HepG2 (cell line): ENCODE measurements around the gene SPEM2. TPM values are rescaled to one million over a fixed set of nuclear protein-coding genes. Genes with fewer than 3 reads are reported as not detected.

Experiments
- ATF7-NPFF ChIP-seq: sonication (generic); formaldehyde crosslinking; IDR thresholded peaks from 2 replicates; pipeline ENCODE4 v1.8.1; 2023; ENCODE audit warnings: mild to moderate bottlenecking, low read depth, missing genetic modification reagents, moderate library complexity
- BCL3 ChIP-seq: sonication (generic); formaldehyde crosslinking; IDR thresholded peaks from 2 replicates; pipeline ENCODE4 v1.5.1; 2020; ENCODE audit warnings: mild to moderate bottlenecking, missing genetic modification reagents, moderate library complexity
- CSRNP1 ChIP-seq: sonication (generic); formaldehyde crosslinking; IDR thresholded peaks from 2 replicates; pipeline ENCODE4 v1.8.1; 2023; ENCODE audit warnings: mild to moderate bottlenecking, missing genetic modification reagents
- ERF ChIP-seq: IDR thresholded peaks from 2 replicates; pipeline ENCODE4 v1.6.1; 2018; ENCODE audit warnings: missing biosample characterization, missing genetic modification reagents
- KDM5B ChIP-seq: sonication (generic); formaldehyde crosslinking; IDR thresholded peaks from 2 replicates; pipeline ENCODE4 v1.4.0; 2020; ENCODE audit warnings: missing genetic modification reagents, mild to moderate bottlenecking, borderline replicate concordance
- NR2F1 ChIP-seq, 2 experiments: fragments of 450-650 bp in 1 of 2; formaldehyde crosslinking in 1 of 2; IDR thresholded peaks; 2 replicates each; pipeline versions ENCODE4 v1.5.0 to v1.6.1; 2016 to 2020; ENCODE audit warnings: mild to moderate bottlenecking in 1 of 2, missing compliant biosample characterization in 1 of 2, missing genetic modification reagents in 1 of 2, moderate library complexity in 1 of 2
- POLR2AphosphoS2 ChIP-seq: IDR thresholded peaks from 2 replicates; pipeline ENCODE4 v1.6.1; 2011; ENCODE audit warnings: low read depth, low read length, improper control_type of control experiment
- RBFOX2 ChIP-seq: fragments of 200-400 bp; formaldehyde crosslinking; IDR thresholded peaks from 2 replicates; pipeline ENCODE4 v1.6.1; 2017; ENCODE audit warnings: low read depth, mild to moderate bottlenecking, low read length
- TAF1 ChIP-seq: sonication (generic); formaldehyde crosslinking; IDR thresholded peaks from 2 replicates; pipeline ENCODE4 v1.4.0; 2020; ENCODE audit warnings: missing genetic modification reagents
- ZNF841 ChIP-seq: sonication (generic); formaldehyde crosslinking; IDR thresholded peaks from 2 replicates; pipeline ENCODE4 v1.8.1; 2023; ENCODE audit warnings: missing genetic modification reagents, borderline replicate concordance
- polyA plus RNA-seq, 8 experiments: library from polyadenylated mRNA; depleted of rRNA in 3 of 8; stranded (reverse) in 7 of 8; unstranded in 1 of 8; fragments of >200 nt; fragmentation: Illumina TruSeq in 4 of 8; extraction: Trizol in 4 of 8; gene quantifications; 2 replicates each; pipeline versions ENCODE4 v1.2.1 to v1.2.3, GENCODE V29; 2011 to 2016; ENCODE audit warnings: low read depth in 4 of 8, missing spikeins in 1 of 8, mixed read lengths in 1 of 8; ENCODE audit not compliant: insufficient read depth in 1 of 8
- total RNA-seq, 5 experiments: library from RNA; depleted of rRNA; stranded (reverse); fragments of >200 nt; fragmentation: Illumina TruSeq; extraction: Trizol; gene quantifications; 2 replicates each; pipeline ENCODE4 v1.2.3, GENCODE V29; 2016; ENCODE audit warnings: low read depth in 1 of 5

Gene SPEM2
- total and polyA plus RNA-seq, 2 of the 13 experiments (the other 11 are each of a cell fraction or from before 2014, with no cell fraction given): not detected

- TF ChIP-seq RBFOX2 (peak; percentile 92), NR2F1 (CRISPR knock-in tag; IDR thresholded peaks at IDR 0.05) (0 out of 4 replicates have a peak, but pooled peaks of 1 of the 2 experiments have one; percentile 17), KDM5B (CRISPR knock-in tag) (peak; percentile 48; the same call in 1 of the 2 replicates), TAF1 (CRISPR knock-in tag) (peak; percentile 50; the same call in 1 of the 2 replicates), ATF7-NPFF (CRISPR knock-in tag) (peak; percentile 81), ZNF841 (CRISPR knock-in tag) (0 out of 2 replicates have a peak, but pooled peaks have one; percentile 40), ERF (CRISPR knock-in tag) (peak; percentile 55; the same call in 1 of the 2 replicates), POLR2AphosphoS2 (no peak), CSRNP1 (CRISPR knock-in tag) (peak; percentile 63; the same call in 1 of the 2 replicates), BCL3 (peak; percentile 59; the same call in 1 of the 2 replicates)
These were observed 30.8 kb upstream of the SPEM2 start, which contains the start of gene PLSCR3 (continued) for GRCh38 chr17:7394452-7395191.
